SK-N-SH (cell line): Measurements from ENCODE around the gene ASB11. TPM values are rescaled to one million over a fixed set of nuclear protein-coding genes. Genes with fewer than 3 reads are reported as not detected.

Source experiments
- CTCF ChIA-PET: fragments of 300-600, 350-600 bp; formaldehyde crosslinking; extraction: SDS; loops from one replicate; lab custom pipeline; 2021; lab: Yijun Ruan, JAX
- POLR2A ChIA-PET: fragments of 350-600 bp; sonication (Branson Sonifier 250); formaldehyde crosslinking; extraction: SDS; loops from one replicate; lab custom pipeline; 2020; ENCODE audit warnings: antibody characterized with exemption, inconsistent platforms; lab: Yijun Ruan, JAX
- DNase-seq: peaks from one replicate; pipeline ENCODE4 v3.0.0; 2012
- H2AFZ ChIP-seq: fragments of 200-600 bp; sonication (generic); 2 replicates; pipeline ENCODE4 v1.8.1; 2016; ENCODE audit warnings: antibody characterized with exemption, mild to moderate bottlenecking, low read depth
- H3F3A ChIP-seq: fragments of 200-600 bp; sonication (generic); replicated peaks from 2 replicates; pipeline ENCODE3; 2016; ENCODE audit warnings: antibody characterized with exemption, mild to moderate bottlenecking; ENCODE audit not compliant: insufficient read depth
- H3K27ac ChIP-seq, 2 experiments: fragments of 200-500 bp in 1 of 2; fragments of 200-600 bp in 1 of 2; sonication (Bioruptor generic) in 1 of 2; sonication (generic), shearing (Covaris generic) in 1 of 2; 2 replicates each; pipeline versions ENCODE4 v1.5.1 to v1.6.1; 2014 to 2016; ENCODE audit warnings: low read depth in 2 of 2, inconsistent platforms in 1 of 2, low read length in 1 of 2, mild to moderate bottlenecking in 1 of 2, mixed read lengths in 1 of 2
- H3K27me3 ChIP-seq: fragments of 200-600 bp; sonication (generic), shearing (Covaris generic); 2 replicates; pipeline ENCODE4 v1.6.1; 2016; ENCODE audit warnings: mixed run types; ENCODE audit not compliant: insufficient read depth
- H3K36me3 ChIP-seq, 2 experiments: fragments of 200-500 bp in 1 of 2; fragments of 200-600 bp in 1 of 2; sonication (Bioruptor generic) in 1 of 2; sonication (generic) in 1 of 2; replicated peaks in 1 of 2; 2 replicates each; pipeline versions ENCODE3 to v1.5.1; 2014 to 2016; ENCODE audit warnings: low read length in 1 of 2, mild to moderate bottlenecking in 1 of 2; ENCODE audit not compliant: insufficient read depth in 2 of 2, control insufficient read depth in 1 of 2
- H3K4me1 ChIP-seq, 2 experiments: fragments of 200-500 bp in 1 of 2; fragments of 200-600 bp in 1 of 2; sonication (Bioruptor generic) in 1 of 2; sonication (generic), shearing (Covaris generic) in 1 of 2; 2 replicates each; pipeline versions ENCODE4 v1.5.1 to v1.6.1; 2014 to 2016; ENCODE audit warnings: low read depth in 1 of 2, low read length in 1 of 2, mixed run types in 1 of 2; ENCODE audit not compliant: insufficient read depth in 2 of 2, control insufficient read depth in 1 of 2
- H3K4me2 ChIP-seq: fragments of 200-600 bp; sonication (generic), shearing (Covaris generic); 2 replicates; pipeline ENCODE4 v1.6.1; 2017; ENCODE audit warnings: mixed run types
- H3K4me3 ChIP-seq, 2 experiments: fragments of 200-500 bp in 1 of 2; fragments of 200-600 bp in 1 of 2; sonication (Bioruptor generic) in 1 of 2; sonication (generic), shearing (Covaris generic) in 1 of 2; 2 replicates each; pipeline versions ENCODE4 v1.5.1 to v1.8.1; 2014 to 2016; ENCODE audit warnings: low read depth in 2 of 2, inconsistent platforms in 1 of 2, low read length in 1 of 2, mild to moderate bottlenecking in 1 of 2, mixed read lengths in 1 of 2, moderate library complexity in 1 of 2
- H3K79me2 ChIP-seq: fragments of 200-600 bp; sonication (generic); 2 replicates; pipeline ENCODE4 v1.8.1; 2017; ENCODE audit warnings: mild to moderate bottlenecking; ENCODE audit not compliant: insufficient read depth
- H3K9ac ChIP-seq: fragments of 200-600 bp; sonication (generic); 2 replicates; pipeline ENCODE4 v1.6.1; 2017; ENCODE audit warnings: mixed run types
- H3K9me2 ChIP-seq: fragments of 200-600 bp; sonication (generic); 2 replicates; pipeline ENCODE4 v1.6.1; 2017; ENCODE audit warnings: mixed run types
- H3K9me3 ChIP-seq: fragments of 200-600 bp; sonication (generic); 2 replicates; pipeline ENCODE4 v1.6.1; 2017; ENCODE audit warnings: mixed run types, mild to moderate bottlenecking, moderate library complexity
- H4K20me1 ChIP-seq: fragments of 200-600 bp; sonication (generic); 2 replicates; pipeline ENCODE4 v1.6.1; 2017; ENCODE audit warnings: mild to moderate bottlenecking, mixed run types; ENCODE audit not compliant: insufficient read depth
- ELF1 ChIP-seq: IDR thresholded peaks from 2 replicates; pipeline ENCODE4 v1.4.0; 2012
- EZH2phosphoT487 ChIP-seq: fragments of 200-600 bp; sonication (generic); IDR thresholded peaks from 2 replicates; pipeline ENCODE4 v1.6.1; 2017; ENCODE audit warnings: low read depth, mixed run types, mild to moderate bottlenecking, antibody characterized with exemption, moderate library complexity, borderline replicate concordance
- FOXJ3 ChIP-seq: sonication (generic); formaldehyde crosslinking; IDR thresholded peaks from 2 replicates; pipeline ENCODE4 v1.5.1; 2020; ENCODE audit warnings: mild to moderate bottlenecking, missing genetic modification reagents
- FOXM1 ChIP-seq: IDR thresholded peaks from 2 replicates; pipeline ENCODE4 v1.4.0; 2012; ENCODE audit warnings: low read depth, mild to moderate bottlenecking
- GABPA ChIP-seq: IDR thresholded peaks from 2 replicates; pipeline ENCODE4 v1.4.0; 2012; ENCODE audit warnings: low read depth, mild to moderate bottlenecking
- GATA2 ChIP-seq: sonication (generic); formaldehyde crosslinking; IDR thresholded peaks from 2 replicates; pipeline ENCODE4 v1.5.0; 2020; ENCODE audit warnings: mild to moderate bottlenecking, missing genetic modification reagents
- IRF3 ChIP-seq: fragments of 150-350 bp; IDR thresholded peaks from 2 replicates; pipeline ENCODE4 v1.6.1; 2016; ENCODE audit warnings: mild to moderate bottlenecking, low read depth, low read length
- MEF2A ChIP-seq: IDR thresholded peaks from 2 replicates; pipeline ENCODE4 v1.4.0; 2012; ENCODE audit warnings: low read depth, borderline replicate concordance
- MXI1 ChIP-seq: IDR thresholded peaks from 2 replicates; pipeline ENCODE4 v1.6.1; 2012; ENCODE audit warnings: mild to moderate bottlenecking, low read depth, low read length, improper control_type of control experiment
- NRF1 ChIP-seq: IDR thresholded peaks from 2 replicates; pipeline ENCODE4 v1.6.1; 2012; ENCODE audit warnings: low read depth, mild to moderate bottlenecking, low read length
- PBX3 ChIP-seq: IDR thresholded peaks from 2 replicates; pipeline ENCODE4; 2012
- RCOR1 ChIP-seq: fragments of 150-350 bp; IDR thresholded peaks from 2 replicates; pipeline ENCODE4 v1.6.1; 2017; ENCODE audit warnings: antibody characterized with exemption, low read length
- RFX5 ChIP-seq: IDR thresholded peaks from 2 replicates; pipeline ENCODE4 v1.6.1; 2012; ENCODE audit warnings: mild to moderate bottlenecking, improper control_type of control experiment, low read length
- RXRA ChIP-seq: IDR thresholded peaks from 2 replicates; pipeline ENCODE4 v1.4.0; 2012; ENCODE audit warnings: low read depth, mild to moderate bottlenecking, borderline replicate concordance
- SIN3A ChIP-seq: IDR thresholded peaks from 2 replicates; pipeline ENCODE4 v1.6.1; 2012; ENCODE audit warnings: low read depth, mild to moderate bottlenecking, low read length, moderate library complexity, borderline replicate concordance
- SMC3 ChIP-seq: IDR thresholded peaks from 2 replicates; pipeline ENCODE4 v1.6.1; 2012; ENCODE audit warnings: low read depth, low read length, improper control_type of control experiment
- TCF12 ChIP-seq: IDR thresholded peaks from 2 replicates; pipeline ENCODE4 v1.4.0; 2012
- USF2 ChIP-seq: fragments of 150-350 bp; IDR thresholded peaks from 2 replicates; pipeline ENCODE4 v1.6.1; 2017; ENCODE audit warnings: antibody characterized with exemption, low read length, low read depth, borderline replicate concordance
- YY1 ChIP-seq: IDR thresholded peaks from 2 replicates; pipeline ENCODE4 v1.4.0; 2012; ENCODE audit warnings: low read depth, mild to moderate bottlenecking
- ZBTB33 ChIP-seq: IDR thresholded peaks from 2 replicates; pipeline ENCODE4 v1.4.0; 2012; ENCODE audit warnings: low read depth, borderline replicate concordance
- WGBS: methylation state at CpG from one replicate; pipeline ENCODE4 v1.1.6; 2017; ENCODE audit warnings: low lambda C conversion rate; 5-methylcytosine and 5-hydroxymethylcytosine counted together
- polyA plus RNA-seq, 3 experiments: library from polyadenylated mRNA; depleted of rRNA; stranded (reverse); fragments of >200 nt; gene quantifications; 2 replicates each; pipeline ENCODE4 v1.2.3, GENCODE V29; 2012

The ASB11 gene
- polyA plus RNA-seq, 1 of the 3 experiments (the other 2 are of a cell fraction), result not detected

GRCh38 chrX:15321447-15321846 is 6.0 kb upstream of the ASB11 start:
- H4K20me1 ChIP-seq, result no peaks in the 10 kb centered on the region
- H3K27ac ChIP-seq, result no peak overlapping the region
- WGBS, result 43% methylated on average over 4 of the region's 4 CpGs
- H3K9me3 ChIP-seq, result no peaks in the 10 kb centered on the region
- no peak overlapping the region for H3K4me2 ChIP-seq
- H3K27me3 ChIP-seq, result no peaks in the 10 kb centered on the region
- ChIA-PET CTCF (no interaction called here), POLR2A (no interaction called here)
- no peak overlapping the region for H2AFZ ChIP-seq
- H3K9me2 ChIP-seq, result no peaks in the 10 kb centered on the region
- H3K36me3 ChIP-seq, result peaks cover 18 to 22% of the 10 kb centered on the region in 2 experiments
- H3F3A ChIP-seq, result no peaks in the 10 kb centered on the region
- H3K79me2 ChIP-seq, result no peaks in the 10 kb centered on the region
- no peaks in the 10 kb centered on the region for H3K4me1 ChIP-seq
- no peak overlapping the region for H3K9ac ChIP-seq
- TF ChIP-seq USF2, result no peak
- no peak for TF ChIP-seq EZH2phosphoT487
- no peak for TF ChIP-seq PBX3
- no peak for TF ChIP-seq SIN3A
- TF ChIP-seq NRF1, result no peak
- TF ChIP-seq MXI1, result no peak
- no peak for TF ChIP-seq GABPA
- TF ChIP-seq RCOR1, result no peak
- TF ChIP-seq IRF3, result no peak
- TF ChIP-seq FOXM1, result no peak
- no peak for TF ChIP-seq RXRA
- no peak for TF ChIP-seq GATA2
- TF ChIP-seq ELF1, result no peak
- no peak for TF ChIP-seq RFX5
- no peak for TF ChIP-seq TCF12
- H3K4me3 ChIP-seq, result no peak overlapping the region
- no peak for DNase-seq

GRCh38 chrX:15320297-15320696 is 4.9 kb upstream of the ASB11 start:
- no peak for DNase-seq
- Histone ChIP-seq H3K27me3 (no peaks in the 10 kb centered on the region), H3K79me2 (no peaks in the 10 kb centered on the region), H4K20me1 (no peaks in the 10 kb centered on the region), H3K27ac (no peak overlapping the region), H3K36me3 (peaks cover 18 to 22% of the 10 kb centered on the region in 2 experiments), H3K9me3 (no peaks in the 10 kb centered on the region), H2AFZ (no peak overlapping the region), H3K9ac (no peak overlapping the region), H3K9me2 (no peaks in the 10 kb centered on the region), H3K4me3 (no peak overlapping the region), H3K4me2 (no peak overlapping the region), H3K4me1 (no peaks in the 10 kb centered on the region)
- ChIA-PET POLR2A (no interaction called here), CTCF (no interaction called here)
- WGBS, result 51% methylated on average over 4 of the region's 4 CpGs
- TF ChIP-seq SMC3, result no peak
- no peak for TF ChIP-seq MXI1
- no peak for TF ChIP-seq RXRA
- no peak for TF ChIP-seq TCF12
- no peak for TF ChIP-seq RFX5
- no peak for TF ChIP-seq NRF1
- no peak for TF ChIP-seq GATA2
- TF ChIP-seq ZBTB33, result no peak
- TF ChIP-seq YY1, result no peak
- TF ChIP-seq FOXM1, result no peak
- TF ChIP-seq RCOR1, result no peak
- no peak for TF ChIP-seq MEF2A
- TF ChIP-seq FOXJ3 (CRISPR knock-in tag), result no peak
- TF ChIP-seq SIN3A, result no peak
- TF ChIP-seq PBX3, result no peak
- TF ChIP-seq, all 33 proteins: peak for 0
- no peaks in the 10 kb centered on the region for H3F3A ChIP-seq
